ENCODE data around the gene PTPMT1.

Gene PTPMT1

GRCh38 chr11:47611348-47611794, 46.0 kb downstream of the PTPMT1 start:
- Histone ChIP-seq H3K27me3 (ENCODE audit: insufficient read depth, low read length) (no peaks in the 10 kb centered on the region), H3K4me3 (ENCODE audit: low read length) (no peak overlapping the region), H3K4me1 (ENCODE audit: insufficient read depth, low read length) (no peaks in the 10 kb centered on the region)

GRCh38 chr11:47615249-47615648, 49.9 kb downstream of the PTPMT1 start:
- H3K36me3 ChIP-seq (ENCODE audit: insufficient read depth, low read length): peaks cover 21% of the 10 kb centered on the region
- no peak overlapping the region for H2AFZ ChIP-seq (ENCODE audit: low read depth, low read length)
- H3K4me3 ChIP-seq (ENCODE audit: low read length): no peak overlapping the region
- H3K27me3 ChIP-seq (ENCODE audit: insufficient read depth, low read length): no peaks in the 10 kb centered on the region
- H3K4me1 ChIP-seq (ENCODE audit: insufficient read depth, low read length): no peaks in the 10 kb centered on the region
- no peaks in the 10 kb centered on the region for H3K9me3 ChIP-seq (ENCODE audit: low read length)

More at GRCh38 chr11:47611348-47611794, 46.0 kb downstream of the PTPMT1 start:
- no peaks in the 10 kb centered on the region for H3K9me3 ChIP-seq (ENCODE audit: low read length)
- H2AFZ ChIP-seq (ENCODE audit: low read depth, low read length): no peak overlapping the region
- peaks cover 9% of the 10 kb centered on the region for H3K36me3 ChIP-seq (ENCODE audit: insufficient read depth, low read length)

GRCh38 chr11:47616726-47617416, 51.5 kb downstream of the PTPMT1 start:
- Histone ChIP-seq H3K4me3 (ENCODE audit: low read length) (no peak overlapping the region), H3K9me3 (ENCODE audit: low read length) (no peaks in the 10 kb centered on the region), H3K4me1 (ENCODE audit: insufficient read depth, low read length) (no peaks in the 10 kb centered on the region), H3K36me3 (ENCODE audit: insufficient read depth, low read length) (peaks cover 30% of the 10 kb centered on the region), H3K27me3 (ENCODE audit: insufficient read depth, low read length) (no peaks in the 10 kb centered on the region), H2AFZ (ENCODE audit: low read depth, low read length) (no peak overlapping the region)

GRCh38 chr11:47617417-47617809, 52.0 kb downstream of the PTPMT1 start:
- H3K27me3 ChIP-seq (ENCODE audit: insufficient read depth, low read length): no peaks in the 10 kb centered on the region
- H3K4me1 ChIP-seq (ENCODE audit: insufficient read depth, low read length): no peaks in the 10 kb centered on the region
- no peak overlapping the region for H2AFZ ChIP-seq (ENCODE audit: low read depth, low read length)
- H3K4me3 ChIP-seq (ENCODE audit: low read length): no peak overlapping the region
- H3K36me3 ChIP-seq (ENCODE audit: insufficient read depth, low read length): peaks cover 35% of the 10 kb centered on the region
- no peaks in the 10 kb centered on the region for H3K9me3 ChIP-seq (ENCODE audit: low read length)

- no peak overlapping the region for H2AFZ ChIP-seq (ENCODE audit: low read depth, low read length)
- H3K9me3 ChIP-seq (ENCODE audit: low read length): no peaks in the 10 kb centered on the region
- peaks cover 57% of the 10 kb centered on the region for H3K36me3 ChIP-seq (ENCODE audit: insufficient read depth, low read length)
- H3K4me3 ChIP-seq (ENCODE audit: low read length): no peak overlapping the region
- H3K4me1 ChIP-seq (ENCODE audit: insufficient read depth, low read length): no peaks in the 10 kb centered on the region
- no peaks in the 10 kb centered on the region for H3K27me3 ChIP-seq (ENCODE audit: insufficient read depth, low read length)
These were observed 55.5 kb downstream of the PTPMT1 start for GRCh38 chr11:47620836-47621378.
